Vagina (tissue), 2 donors: ENCODE measurements around the gene FOXK1. TPM values are rescaled to one million over a fixed set of nuclear protein-coding genes. Genes with fewer than 3 reads are reported as not detected.

Source experiments
- DNase-seq, 2 donors: peaks; one replicate each; pipeline ENCODE4 v3.0.0-alpha.2; 2017; ENCODE audit errors: extremely low spot score in 2 of 2
- H3K27ac ChIP-seq: fragments of 200-600 bp; sonication (generic); one replicate; pipeline ENCODE4 v1.5.1; 2019
- H3K27me3 ChIP-seq: fragments of 200-600 bp; sonication (generic); one replicate; pipeline ENCODE4 v1.5.1; 2019
- H3K36me3 ChIP-seq, 2 donors: fragments of 200-600 bp; sonication (generic); one replicate each; pipeline ENCODE4 v1.5.1; 2017 to 2019
- H3K4me1 ChIP-seq: fragments of 200-600 bp; sonication (generic); one replicate; pipeline ENCODE4 v1.5.1; 2019
- H3K4me3 ChIP-seq, 2 donors: fragments of 200-600 bp; sonication (generic); 1 replicate in 1 of 2; 2 replicates in 1 of 2; pipeline ENCODE4 v1.5.1; 2016 to 2019
- H3K9me3 ChIP-seq: fragments of 200-600 bp; sonication (generic); one replicate; pipeline ENCODE4 v1.5.1; 2019
- POLR2A ChIP-seq, 2 donors: fragments of 450-650 bp; IDR thresholded peaks; one replicate each; pipeline ENCODE4 v1.6.1; 2017; ENCODE audit warnings: antibody characterized with exemption in 2 of 2, mild to moderate bottlenecking in 2 of 2, moderate library complexity in 2 of 2
- POLR2AphosphoS5 ChIP-seq, 2 donors: sonication (generic); formaldehyde crosslinking; IDR thresholded peaks; one replicate each; pipeline ENCODE4 v1.9.0; 2017; ENCODE audit warnings: antibody characterized with exemption in 2 of 2, mild to moderate bottlenecking in 2 of 2, low read depth in 1 of 2; ENCODE audit not compliant: insufficient read depth in 1 of 2
- intact Hi-C: fragments of 100-400 bp; cut with DNase I; formaldehyde crosslinking; loops from one replicate; pipeline ENCODE4 v1.15.1; 2023
- total RNA-seq: library from RNA; depleted of rRNA; stranded (reverse); fragments of >200 nt; gene quantifications from one replicate; pipeline ENCODE4 v1.2.3, GENCODE V29; 2016
- TF ChIP-seq, protein P1 (sequence below), 3 experiments: fragments of 450-650 bp in 2 of 3; fragments of 200-600 bp in 1 of 3; sonication (generic) in 1 of 3; IDR thresholded peaks; one replicate each; pipeline ENCODE4 v1.5.1; 2017 to 2019; ENCODE audit warnings: antibody characterized with exemption in 3 of 3, mild to moderate bottlenecking in 2 of 3, moderate library complexity in 2 of 3

FOXK1 gene
- total RNA-seq, 1 donor from 2014 or later, result 28.5 TPM

DNA sequence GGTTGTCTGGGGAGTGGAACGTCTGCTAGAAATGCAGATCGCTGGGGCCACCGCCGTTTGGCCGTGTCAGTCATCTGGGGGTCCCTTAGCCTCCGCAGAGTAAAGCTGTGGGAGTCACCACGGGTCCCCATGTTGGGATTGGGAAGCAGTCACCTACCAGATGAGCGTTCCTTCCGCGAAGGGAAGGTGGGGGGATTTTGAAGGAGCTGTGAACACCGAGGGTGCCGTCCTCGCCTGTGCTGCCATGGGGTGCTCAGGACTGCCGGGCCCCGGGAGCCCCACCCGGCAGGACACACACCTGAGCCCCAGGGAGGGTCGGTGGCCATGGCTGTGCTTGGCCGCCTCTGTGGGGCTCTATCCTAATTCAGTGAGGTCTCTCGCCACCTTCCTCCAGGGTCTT lies 47.2 kb downstream of the FOXK1 start:
- no peak overlapping the region for H3K27ac ChIP-seq
- no peaks in the 10 kb centered on the region for H3K27me3 ChIP-seq
- no peaks in the 10 kb centered on the region for H3K9me3 ChIP-seq
- no peaks in the 10 kb centered on the region for H3K36me3 ChIP-seq
- DNase-seq, result no peak
- no peak for TF ChIP-seq POLR2AphosphoS5 (IDR thresholded peaks at IDR 0.05; ENCODE audit: insufficient read depth in 1 of 2, low read depth in 1 of 2)
- TF ChIP-seq POLR2A (IDR thresholded peaks at IDR 0.05), result no peak
- TF ChIP-seq, protein P1, sequence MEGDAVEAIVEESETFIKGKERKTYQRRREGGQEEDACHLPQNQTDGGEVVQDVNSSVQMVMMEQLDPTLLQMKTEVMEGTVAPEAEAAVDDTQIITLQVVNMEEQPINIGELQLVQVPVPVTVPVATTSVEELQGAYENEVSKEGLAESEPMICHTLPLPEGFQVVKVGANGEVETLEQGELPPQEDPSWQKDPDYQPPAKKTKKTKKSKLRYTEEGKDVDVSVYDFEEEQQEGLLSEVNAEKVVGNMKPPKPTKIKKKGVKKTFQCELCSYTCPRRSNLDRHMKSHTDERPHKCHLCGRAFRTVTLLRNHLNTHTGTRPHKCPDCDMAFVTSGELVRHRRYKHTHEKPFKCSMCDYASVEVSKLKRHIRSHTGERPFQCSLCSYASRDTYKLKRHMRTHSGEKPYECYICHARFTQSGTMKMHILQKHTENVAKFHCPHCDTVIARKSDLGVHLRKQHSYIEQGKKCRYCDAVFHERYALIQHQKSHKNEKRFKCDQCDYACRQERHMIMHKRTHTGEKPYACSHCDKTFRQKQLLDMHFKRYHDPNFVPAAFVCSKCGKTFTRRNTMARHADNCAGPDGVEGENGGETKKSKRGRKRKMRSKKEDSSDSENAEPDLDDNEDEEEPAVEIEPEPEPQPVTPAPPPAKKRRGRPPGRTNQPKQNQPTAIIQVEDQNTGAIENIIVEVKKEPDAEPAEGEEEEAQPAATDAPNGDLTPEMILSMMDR (IDR thresholded peaks at IDR 0.05), result no peak
- intact Hi-C loops, result no loop called here
- H3K4me3 ChIP-seq, result no peak overlapping the region
- peaks cover 52% of the 10 kb centered on the region for H3K4me1 ChIP-seq

GRCh38 chr7:4730276-4730675 lies 48.2 kb downstream of the FOXK1 start:
- H3K4me1 ChIP-seq, result peaks cover 43% of the 10 kb centered on the region
- no peak overlapping the region for H3K4me3 ChIP-seq
- H3K9me3 ChIP-seq, result no peaks in the 10 kb centered on the region
- H3K36me3 ChIP-seq, result no peaks in the 10 kb centered on the region
- H3K27me3 ChIP-seq, result no peaks in the 10 kb centered on the region
- no peak for TF ChIP-seq POLR2A (IDR thresholded peaks at IDR 0.05)
- TF ChIP-seq, protein P1 (IDR thresholded peaks at IDR 0.05), result no peak
- no peak for TF ChIP-seq POLR2AphosphoS5 (IDR thresholded peaks at IDR 0.05; ENCODE audit: insufficient read depth in 1 of 2, low read depth in 1 of 2)
- no peak overlapping the region for H3K27ac ChIP-seq
- DNase-seq, result no peak
- intact Hi-C loops, result no loop called here

DNA sequence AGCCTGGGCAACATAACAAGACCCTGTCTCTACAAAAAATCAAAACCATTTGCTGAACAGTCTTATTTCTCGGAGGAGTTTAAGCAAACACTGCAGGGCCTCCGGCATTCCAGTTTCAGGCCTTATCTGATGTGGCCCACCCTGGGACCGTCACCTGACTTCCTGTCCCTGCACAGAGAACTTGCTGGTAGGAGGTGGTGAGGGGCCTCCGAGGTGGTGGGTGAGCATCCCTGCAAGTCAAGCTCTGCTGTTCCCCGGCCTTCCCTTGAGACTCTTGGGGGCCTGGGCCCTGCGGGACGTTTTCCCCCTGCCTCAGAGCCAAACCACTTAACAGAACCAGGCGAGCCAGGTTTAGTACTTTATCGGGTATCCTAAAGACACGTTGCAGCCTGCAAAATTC lies 48.9 kb downstream of the FOXK1 start:
- Histone ChIP-seq H3K27me3 (no peaks in the 10 kb centered on the region), H3K9me3 (no peaks in the 10 kb centered on the region), H3K4me1 (peaks cover 36% of the 10 kb centered on the region), H3K27ac (no peak overlapping the region), H3K4me3 (no peak overlapping the region), H3K36me3 (no peaks in the 10 kb centered on the region)
- intact Hi-C loops, result no loop called here
- TF ChIP-seq, protein P1 (IDR thresholded peaks at IDR 0.05), result no peak
- TF ChIP-seq POLR2A (IDR thresholded peaks at IDR 0.05), result no peak
- TF ChIP-seq POLR2AphosphoS5 (IDR thresholded peaks at IDR 0.05; ENCODE audit: insufficient read depth in 1 of 2, low read depth in 1 of 2), result no peak
- DNase-seq, result no peak

- Histone ChIP-seq H3K4me1 (peaks cover 28% of the 10 kb centered on the region), H3K27ac (no peak overlapping the region), H3K36me3 (no peaks in the 10 kb centered on the region), H3K4me3 (no peak overlapping the region), H3K27me3 (no peaks in the 10 kb centered on the region), H3K9me3 (no peaks in the 10 kb centered on the region)
- intact Hi-C loops, result no loop called here
- TF ChIP-seq POLR2A (IDR thresholded peaks at IDR 0.05) (no peak), POLR2AphosphoS5 (IDR thresholded peaks at IDR 0.05; ENCODE audit: insufficient read depth in 1 of 2, low read depth in 1 of 2) (no peak)
- TF ChIP-seq, protein P1 (IDR thresholded peaks at IDR 0.05), result no peak
- no peak for DNase-seq
Observed at GRCh38 chr7:4731803-4732202, 49.7 kb downstream of the FOXK1 start.

DNA sequence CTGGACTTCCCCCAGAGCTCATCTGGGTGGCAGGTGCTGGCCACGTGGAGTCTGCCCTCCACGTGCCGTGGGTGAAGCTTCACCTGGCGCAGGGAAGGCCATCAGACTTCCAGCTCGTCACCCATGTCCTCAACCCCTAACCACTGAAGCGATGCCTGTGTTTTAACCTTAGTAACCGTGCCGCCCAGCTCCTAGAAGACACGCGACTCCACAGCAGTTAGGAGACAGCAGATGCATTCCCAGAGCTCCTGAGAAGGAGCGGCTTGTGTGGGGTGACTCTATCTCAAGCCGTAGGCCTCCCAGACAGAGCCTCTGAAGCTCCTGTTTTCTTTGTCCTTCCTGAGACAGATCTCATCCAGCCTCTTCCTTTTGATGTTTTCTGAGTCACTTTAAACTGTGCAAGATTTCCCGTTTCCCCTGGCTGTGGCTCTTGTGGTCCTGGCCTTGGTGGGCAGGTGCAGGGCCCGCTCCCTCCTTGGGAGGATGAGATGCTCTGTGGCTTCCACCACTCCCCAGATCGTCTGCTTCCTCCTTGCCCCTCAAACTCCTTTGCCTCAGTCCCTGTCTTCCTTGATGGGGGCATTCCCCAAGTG lies 51.9 kb downstream of the FOXK1 start:
- intact Hi-C loops, result no loop called here
- TF ChIP-seq, protein P1 (IDR thresholded peaks at IDR 0.05), result no peak
- no peak for TF ChIP-seq POLR2AphosphoS5 (IDR thresholded peaks at IDR 0.05; ENCODE audit: insufficient read depth in 1 of 2, low read depth in 1 of 2)
- no peak for TF ChIP-seq POLR2A (IDR thresholded peaks at IDR 0.05)
- H3K27me3 ChIP-seq, result no peaks in the 10 kb centered on the region
- H3K27ac ChIP-seq, result no peak overlapping the region
- peaks cover 35% of the 10 kb centered on the region for H3K4me1 ChIP-seq
- no peaks in the 10 kb centered on the region for H3K9me3 ChIP-seq
- DNase-seq, result no peak
- no peaks in the 10 kb centered on the region for H3K36me3 ChIP-seq
- no peak overlapping the region for H3K4me3 ChIP-seq
